NCI-H446 (cell line): ENCODE measurements around the gene PITPNB.
A peak's percentile ranks its signal among the peaks of the same experiment; 100 is the strongest.

Experiments used
- DNase-seq, 2 experiments: peaks; one replicate each; lab custom pipeline; 2025; lab: John Stamatoyannopoulos, UW

The PITPNB gene

DNA sequence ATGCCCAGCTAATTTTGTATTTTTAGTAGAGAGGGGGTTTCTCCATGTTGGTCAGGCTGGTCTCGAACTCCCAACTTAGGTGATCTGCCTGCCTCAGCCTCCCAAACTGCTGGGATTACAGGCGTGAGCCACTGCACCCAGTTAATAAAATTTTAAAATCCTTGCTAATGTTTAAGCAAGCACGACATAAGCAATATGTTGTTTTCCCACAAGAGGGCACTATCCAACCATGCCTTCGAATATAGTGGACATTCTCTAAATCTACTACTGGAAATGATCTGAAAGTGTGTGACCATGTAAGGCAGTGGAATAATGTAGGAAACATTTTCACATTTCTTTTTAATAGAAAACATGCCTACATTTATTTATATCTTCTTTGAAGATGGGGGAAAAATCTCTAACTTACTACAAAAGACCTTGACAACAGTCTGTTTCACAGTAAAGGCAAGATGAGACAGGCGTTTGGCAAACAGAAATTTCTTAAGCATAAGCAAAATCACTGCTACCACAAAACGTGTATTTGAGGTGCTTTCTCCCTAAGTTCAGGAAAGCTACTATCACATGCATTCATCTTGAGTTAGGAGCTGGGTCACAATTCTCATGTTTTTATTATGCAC, 38.2 kb downstream of the PITPNB start:
- peak; percentile 57 to 79 for DNase-seq

- peak in 1 of 2 experiments; percentile 66 for DNase-seq
Measured at GRCh38 chr22:27879923-27880322, 39.1 kb downstream of the PITPNB start.

DNA sequence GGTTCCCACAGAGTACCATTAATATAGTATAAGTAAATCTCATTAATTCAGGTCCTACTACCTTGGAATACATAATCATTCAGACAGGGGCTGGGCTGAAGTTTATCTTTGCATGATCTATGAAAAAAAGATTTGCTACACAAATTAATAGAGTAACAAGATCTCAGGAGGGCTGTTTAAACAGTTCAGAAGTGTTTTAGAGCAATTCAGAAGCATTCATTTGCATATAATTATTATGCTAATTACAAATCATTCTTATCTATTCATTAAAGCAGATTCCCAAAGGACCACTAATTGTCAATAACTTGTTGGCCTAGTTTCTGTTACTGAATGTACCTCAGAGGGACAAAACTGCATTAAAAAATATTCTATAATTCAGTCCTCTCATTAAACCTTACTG, 40.5 kb downstream of the PITPNB start:
- no peak for DNase-seq

- DNase-seq, result no peak
Measured at GRCh38 chr22:27877501-27877900, 41.6 kb downstream of the PITPNB start.

GRCh38 chr22:27876684-27877083, 42.4 kb downstream of the PITPNB start:
- peak; percentile 87 to 96 for DNase-seq

DNA sequence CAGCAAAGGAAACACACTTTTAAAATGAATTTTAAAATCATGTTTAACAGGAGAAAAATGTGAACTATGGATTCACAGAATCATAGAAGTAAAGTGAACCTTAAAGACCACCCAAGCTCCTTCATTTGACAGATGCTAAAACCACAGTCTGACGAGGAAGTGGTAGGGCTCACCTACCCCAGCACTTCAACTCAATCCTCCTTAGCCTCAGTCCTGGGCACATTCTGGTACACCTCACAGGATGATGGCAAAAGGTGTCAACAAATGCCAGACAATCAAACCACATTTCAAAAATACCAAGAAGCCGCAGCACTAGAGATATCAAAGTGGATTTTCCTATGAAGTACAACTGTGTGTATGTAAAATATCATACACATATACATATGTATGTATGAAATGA, 43.1 kb downstream of the PITPNB start:
- DNase-seq, result no peak

GRCh38 chr22:27874764-27875163, 44.3 kb downstream of the PITPNB start:
- no peak for DNase-seq

GRCh38 chr22:27874185-27874584, 44.9 kb downstream of the PITPNB start:
- no peak for DNase-seq

DNA sequence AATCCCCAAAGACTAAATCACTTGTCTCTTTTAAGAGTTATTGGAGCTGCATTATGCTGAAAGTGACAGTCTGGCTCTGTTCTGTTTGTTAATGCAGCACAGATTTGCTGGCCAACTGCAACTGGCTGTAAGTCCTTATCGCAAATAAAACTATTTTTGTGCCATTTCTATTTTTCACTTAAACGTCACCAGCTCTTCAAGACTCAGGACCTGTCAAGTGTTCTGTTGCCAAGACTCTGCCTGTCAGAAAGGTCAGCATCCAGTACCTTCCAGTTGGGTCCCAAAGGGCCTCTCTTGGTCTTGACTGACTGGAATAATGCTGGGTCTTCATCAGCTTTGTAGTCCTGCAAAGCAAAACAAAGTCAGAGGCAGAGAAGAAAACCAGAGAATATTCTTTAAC, 45.6 kb downstream of the PITPNB start:
- DNase-seq, result peak in 1 of 2 experiments; percentile 13

- no peak for DNase-seq
Measured at GRCh38 chr22:27872488-27872887, 46.6 kb downstream of the PITPNB start.

- no peak for DNase-seq
Measured at GRCh38 chr22:27871306-27872014, 47.6 kb downstream of the PITPNB start.

DNA sequence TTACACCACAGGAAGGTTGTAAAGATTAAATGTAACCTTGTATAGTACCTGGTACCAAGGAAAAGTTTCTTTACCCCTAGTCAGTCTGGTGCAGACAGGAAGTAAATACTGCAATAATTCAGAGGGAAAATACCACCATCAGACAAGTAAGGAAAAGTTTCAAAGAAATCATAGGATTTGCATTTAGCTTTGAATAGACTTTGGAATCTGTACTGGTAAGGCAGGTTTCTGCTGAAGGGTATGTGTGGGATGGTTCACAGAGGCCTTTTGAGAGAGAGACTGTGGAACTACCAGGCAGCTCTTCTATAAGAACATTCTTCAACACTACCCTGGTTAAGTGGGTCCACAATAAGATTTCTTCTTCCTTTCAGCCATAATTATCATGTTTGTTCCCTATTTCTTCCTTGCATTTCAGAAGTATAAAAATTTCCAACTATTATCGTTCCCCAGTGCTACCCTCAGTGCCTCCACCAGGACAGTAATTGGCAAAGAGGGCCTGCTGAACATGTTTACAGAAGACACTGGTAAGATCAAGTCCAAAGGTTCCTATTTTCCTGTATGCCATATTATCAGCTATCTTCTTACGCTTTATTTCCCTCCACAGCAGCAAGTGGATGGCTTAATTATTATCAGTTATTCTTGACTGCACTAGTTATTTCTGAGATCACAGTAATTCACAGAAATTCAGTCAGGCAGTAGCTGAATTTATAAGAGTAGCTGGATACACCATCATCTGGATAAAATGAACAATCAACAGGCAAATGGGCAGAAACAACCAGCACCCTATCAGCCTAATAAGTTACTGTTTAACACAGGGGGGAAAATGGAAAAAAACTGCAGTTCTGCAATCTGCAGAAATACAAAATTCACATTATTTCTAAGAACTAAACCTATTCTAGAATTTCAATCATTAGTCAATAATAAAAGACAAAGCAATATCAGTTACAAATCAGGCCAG, 48.5 kb downstream of the PITPNB start:
- no peak for DNase-seq

- DNase-seq, result no peak
Measured at GRCh38 chr22:27868732-27869282, 50.2 kb downstream of the PITPNB start.

DNA sequence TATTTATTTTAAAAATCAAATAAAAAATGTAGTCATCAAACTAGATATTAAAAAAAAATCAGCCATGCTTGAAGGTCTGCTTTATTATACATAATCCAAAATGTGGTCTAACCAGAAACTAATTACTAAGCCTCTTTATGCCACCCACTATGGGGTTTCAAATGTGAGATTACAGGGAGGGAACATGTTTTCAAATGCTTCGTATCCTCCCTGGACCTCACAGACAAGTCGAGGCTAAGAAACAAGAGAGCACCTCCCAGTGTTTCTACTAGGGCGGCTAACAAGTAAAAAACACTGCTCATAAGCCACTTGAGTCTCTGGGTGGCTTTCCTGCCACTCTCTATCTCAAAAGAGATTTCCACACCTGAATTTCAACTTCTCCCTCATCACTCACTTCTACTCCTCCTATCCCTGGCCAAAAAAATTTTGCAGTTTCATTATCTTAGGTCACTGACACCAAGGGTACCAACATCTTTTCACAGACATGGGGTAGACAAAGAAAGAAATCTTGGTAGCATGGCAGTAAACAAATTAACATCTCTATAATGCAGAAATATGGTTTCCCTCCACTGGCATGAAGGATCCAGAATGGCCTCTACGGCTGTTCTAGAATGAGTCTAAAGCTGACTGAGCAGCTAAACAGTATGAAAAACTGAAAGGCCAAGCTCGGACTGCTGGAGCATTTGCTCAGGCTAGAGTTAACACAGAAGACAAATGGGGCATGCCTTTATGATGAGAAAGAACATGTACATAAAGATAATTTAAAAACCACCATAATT, 50.9 kb downstream of the PITPNB start:
- DNase-seq, result no peak

DNA sequence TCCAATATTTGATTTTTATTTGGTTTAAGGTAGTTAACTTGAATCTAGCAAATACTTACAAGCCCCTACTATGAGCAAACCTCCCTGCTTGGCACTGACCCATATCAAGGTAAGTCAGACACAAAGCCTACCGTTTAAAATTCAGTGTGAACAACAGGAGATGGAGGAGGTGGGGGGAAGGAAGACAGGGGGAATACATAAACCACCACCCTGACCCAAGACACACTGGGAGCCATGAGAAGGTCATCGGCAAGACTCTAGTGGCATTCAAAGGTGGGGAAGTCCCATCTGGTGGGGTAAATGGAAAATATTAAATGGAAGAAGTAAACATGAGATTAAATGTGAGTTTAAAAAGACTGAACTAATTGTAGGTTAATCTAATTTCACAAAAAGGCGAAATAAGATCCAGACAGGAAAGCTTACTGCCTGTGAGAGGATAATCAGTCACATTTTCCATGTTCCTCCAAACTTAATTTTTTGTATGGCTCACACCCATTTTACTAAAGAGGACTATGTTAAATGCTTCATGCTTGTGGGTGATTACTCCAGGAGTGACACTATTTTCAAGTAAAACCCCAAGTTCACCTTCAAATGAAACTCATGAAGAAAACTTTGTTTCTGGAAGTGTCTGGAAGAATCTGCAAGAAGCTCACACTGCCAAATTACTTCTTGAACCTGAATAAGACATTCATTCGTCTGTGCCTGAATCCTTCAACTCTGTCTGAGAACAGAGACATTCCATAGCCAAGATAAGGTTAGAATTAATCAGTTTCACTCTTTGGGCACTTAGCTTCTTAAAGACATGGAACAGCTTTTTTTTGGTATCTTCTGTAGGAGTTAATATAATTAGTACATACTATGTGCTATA, 51.7 kb downstream of the PITPNB start:
- DNase-seq, result no peak

DNA sequence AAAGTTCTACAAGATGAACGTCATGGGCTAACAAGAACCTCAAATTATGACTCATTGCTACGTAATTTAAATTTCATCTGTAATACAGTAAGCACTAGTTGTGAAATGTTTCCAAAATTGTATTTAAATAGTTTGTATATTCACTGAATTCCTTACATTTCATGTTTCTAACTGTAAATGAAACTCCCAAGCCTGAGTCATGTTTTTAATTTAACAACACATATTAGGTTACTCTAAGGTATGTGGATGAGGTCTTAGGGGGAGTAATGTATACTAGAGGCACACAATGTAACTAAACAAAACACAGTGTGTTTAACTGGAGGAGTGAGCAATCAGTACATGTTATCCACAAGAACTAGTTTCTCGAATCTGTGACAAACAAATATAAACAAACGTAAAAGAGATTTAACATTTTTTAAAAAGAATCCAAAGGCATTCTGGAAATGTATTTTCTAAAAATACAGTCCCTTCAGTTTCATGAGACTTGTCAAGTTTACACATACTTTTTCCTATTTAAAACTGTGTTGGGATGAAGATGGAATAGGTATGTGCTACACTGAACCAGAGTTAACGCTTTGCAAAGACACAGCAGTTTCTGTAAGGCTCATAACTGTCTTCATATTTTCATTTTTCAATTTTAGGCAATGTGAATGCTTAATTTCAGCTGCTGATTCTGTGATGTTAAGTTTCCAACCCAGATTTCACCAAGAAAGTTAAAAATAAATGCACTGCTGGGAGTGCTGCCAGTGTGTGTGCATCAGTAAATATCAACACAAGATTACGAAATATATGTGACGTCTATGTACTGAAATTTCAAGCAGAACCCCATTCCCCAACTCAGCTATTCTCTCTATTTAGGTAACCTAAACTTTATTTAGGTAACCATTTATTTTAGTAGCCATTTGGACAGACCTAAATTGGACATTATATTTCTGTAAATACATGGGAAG, 52.6 kb downstream of the PITPNB start:
- DNase-seq, result no peak

DNA sequence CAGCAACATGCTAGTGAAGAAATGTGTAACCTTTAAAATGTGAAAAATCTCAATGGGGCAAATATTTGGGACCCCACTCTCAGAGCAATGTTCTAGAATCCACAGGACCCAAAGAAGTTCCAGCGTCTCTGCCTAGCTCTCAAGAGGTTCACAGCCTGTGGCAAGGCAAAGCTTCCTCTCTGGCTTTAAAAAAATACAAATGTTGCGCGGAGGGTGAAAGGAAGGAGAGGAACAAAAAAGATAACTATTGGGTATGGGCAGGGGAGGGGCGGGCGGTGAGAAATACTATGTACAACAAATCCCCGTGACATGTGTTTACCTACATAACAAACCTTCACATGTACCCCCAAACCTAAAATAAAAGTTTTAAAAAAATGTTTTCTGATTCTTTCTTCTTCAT, 53.6 kb downstream of the PITPNB start:
- no peak for DNase-seq

GRCh38 chr22:27863556-27863955, 55.5 kb downstream of the PITPNB start:
- DNase-seq, result no peak

DNA sequence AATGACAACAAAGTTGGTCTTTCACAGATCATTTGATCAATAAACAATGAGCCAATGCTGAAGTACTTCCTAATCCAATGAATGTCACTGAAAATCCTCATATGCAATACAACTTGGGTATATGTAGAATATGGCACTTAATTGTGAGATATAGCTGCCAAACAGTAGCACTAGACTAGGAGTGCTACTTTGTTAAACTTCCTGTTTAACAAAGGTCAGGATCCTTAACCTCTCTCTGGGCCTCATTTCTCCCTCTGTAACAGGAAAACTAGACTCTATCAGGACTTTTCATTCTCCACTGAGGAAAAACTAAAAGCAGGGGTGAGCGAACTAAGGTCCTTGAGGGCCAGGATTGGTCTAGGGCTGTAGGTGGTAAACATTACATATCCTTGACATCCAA, 56.1 kb downstream of the PITPNB start:
- DNase-seq, result no peak
